Keratinocyte (primary cell): ENCODE data around the gene SETD2. TPM values are rescaled to one million over a fixed set of nuclear protein-coding genes. Genes with fewer than 3 reads are reported as not detected.

Experiments used
- DNase-seq: peaks from one replicate; pipeline ENCODE4 v3.0.0-alpha.2; 2011; ENCODE audit warnings: low read depth, missing footprints, low spot score
- FAIRE-seq: peaks from 2 replicates; lab custom pipeline; 2011; peaks lifted over from hg19 to GRCh38; lab: Jason Lieb, UNC
- H2AFZ ChIP-seq: 2 replicates; pipeline ENCODE4 v1.6.0; 2012; ENCODE audit warnings: low read length, control low read depth, inconsistent platforms; ENCODE audit not compliant: control insufficient read depth
- H3K27ac ChIP-seq: 2 replicates; pipeline ENCODE4 v1.5.1; 2011; ENCODE audit warnings: low read length; ENCODE audit not compliant: control insufficient read depth, insufficient read depth
- H3K27me3 ChIP-seq: 3 replicates; pipeline ENCODE4 v1.6.0; 2011; ENCODE audit warnings: low read length; ENCODE audit not compliant: control insufficient read depth, insufficient read depth; ENCODE audit errors: extremely low read depth
- H3K36me3 ChIP-seq, 2 experiments: 2 replicates in 1 of 2; 3 replicates in 1 of 2; pipeline ENCODE4 v1.5.1; 2011; ENCODE audit warnings: low read length in 2 of 2, mild to moderate bottlenecking in 1 of 2; ENCODE audit not compliant: control insufficient read depth in 2 of 2, insufficient read depth in 2 of 2; ENCODE audit errors: extremely low read depth in 1 of 2
- H3K4me1 ChIP-seq: 3 replicates; pipeline ENCODE4 v1.5.1; 2011; ENCODE audit warnings: low read length; ENCODE audit not compliant: control insufficient read depth, insufficient read depth; ENCODE audit errors: extremely low read depth
- H3K4me2 ChIP-seq: 3 replicates; pipeline ENCODE4 v1.6.0; 2011; ENCODE audit warnings: low read depth, low read length; ENCODE audit not compliant: control insufficient read depth, insufficient read depth; ENCODE audit errors: extremely low read depth
- H3K4me3 ChIP-seq, 3 experiments: fragments of 200-600 bp in 1 of 3; sonication (generic) in 1 of 3; 2 replicates in 2 of 3; 3 replicates in 1 of 3; pipeline ENCODE4 v1.5.1; 2011 to 2016; ENCODE audit warnings: low read length in 3 of 3, mild to moderate bottlenecking in 3 of 3, control low read depth in 2 of 3, inconsistent platforms in 1 of 3, low read depth in 1 of 3, mixed read lengths in 1 of 3, mixed run types in 1 of 3, moderate library complexity in 1 of 3; ENCODE audit not compliant: control insufficient read depth in 2 of 3, insufficient read depth in 2 of 3; ENCODE audit errors: extremely low read depth in 1 of 3
- H3K79me2 ChIP-seq: 2 replicates; pipeline ENCODE4 v1.6.0; 2012; ENCODE audit warnings: low read length; ENCODE audit not compliant: control insufficient read depth, insufficient read depth
- H3K9ac ChIP-seq: 3 replicates; pipeline ENCODE4 v1.6.0; 2011; ENCODE audit warnings: low read length; ENCODE audit not compliant: control insufficient read depth, insufficient read depth; ENCODE audit errors: extremely low read depth
- H3K9me1 ChIP-seq: 3 replicates; pipeline ENCODE4 v1.6.0; 2011; ENCODE audit warnings: low read length; ENCODE audit not compliant: control insufficient read depth, insufficient read depth; ENCODE audit errors: extremely low read depth
- H3K9me3 ChIP-seq: 2 replicates; pipeline ENCODE4 v1.5.1; 2012; ENCODE audit warnings: low read depth, low read length; ENCODE audit not compliant: control insufficient read depth
- H4K20me1 ChIP-seq: 3 replicates; pipeline ENCODE4 v1.6.0; 2011; ENCODE audit warnings: low read length; ENCODE audit not compliant: control insufficient read depth, insufficient read depth; ENCODE audit errors: extremely low read depth
- EZH2 ChIP-seq: IDR thresholded peaks from one replicate; pipeline ENCODE4 v1.6.1; 2012; ENCODE audit warnings: inconsistent platforms, mild to moderate bottlenecking, low read length, moderate library complexity
- dilution Hi-C: fragments of 300-500 bp; cut with MboI; formaldehyde crosslinking; loops from one replicate; pipeline ENCODE4 v1.7.0; 2020; ENCODE audit warnings: low sequenced_read_pairs; ENCODE audit not compliant: extremely low pct_ligation_motif_present
- polyA plus RNA-seq, 5 experiments: library from polyadenylated mRNA; depleted of rRNA in 3 of 5; stranded (reverse) in 3 of 5; stranded (forward) in 1 of 5; unstranded in 1 of 5; fragments of >200 nt; gene quantifications; 1 replicate in 1 of 5; 2 replicates in 3 of 5; 3 replicates in 1 of 5; pipeline versions ENCODE4 v1.2.1 to v1.2.3, GENCODE V29; 2011 to 2012; ENCODE audit warnings: missing spikeins in 2 of 5, low read depth in 1 of 5, low replicate concordance in 1 of 5
- TF ChIP-seq, protein P1 (sequence below), 3 experiments: IDR thresholded peaks in 1 of 3; conservative IDR thresholded peaks in 1 of 3; optimal IDR thresholded peaks in 1 of 3; 2 replicates in 2 of 3; 3 replicates in 1 of 3; pipeline versions ENCODE3 to v1.5.1; 2011; ENCODE audit warnings: low read length in 3 of 3, mild to moderate bottlenecking in 3 of 3, moderate library complexity in 2 of 3, control low read depth in 1 of 3, inconsistent platforms in 1 of 3; ENCODE audit not compliant: insufficient read depth in 2 of 3; ENCODE audit errors: extremely low read depth in 1 of 3

SETD2 gene
- polyA plus RNA-seq, 1 donor (not counting 4 experiments of a cell fraction or from before 2014, with no cell fraction given) = 23.3 TPM

DNA sequence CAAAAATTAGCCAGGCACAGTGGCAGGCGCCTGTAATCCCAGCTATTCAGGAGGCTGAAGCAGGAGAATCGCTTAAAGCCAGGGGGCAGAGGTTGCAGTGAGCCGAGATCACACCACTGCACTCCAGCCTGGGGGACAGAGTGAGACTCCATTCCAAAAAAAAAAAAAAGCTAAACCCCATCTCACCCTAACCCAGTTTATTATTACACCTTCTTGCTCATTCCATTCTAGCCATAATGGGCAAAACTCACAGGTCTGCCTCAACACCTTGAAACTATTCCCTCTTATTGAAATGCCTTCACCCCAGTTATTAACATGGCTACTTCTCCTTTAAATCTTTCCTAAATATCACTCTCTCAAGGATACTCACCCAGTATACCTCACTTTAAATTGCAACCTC, 4.1 kb downstream of the SETD2 start:
- no peak for FAIRE-seq
- H2AFZ ChIP-seq = no peak overlapping the region
- peaks cover 0 to 6% of the 10 kb centered on the region in 2 experiments for H3K36me3 ChIP-seq
- peaks cover 19% of the 10 kb centered on the region for H3K4me1 ChIP-seq
- no peak for DNase-seq
- TF ChIP-seq, protein P1, sequence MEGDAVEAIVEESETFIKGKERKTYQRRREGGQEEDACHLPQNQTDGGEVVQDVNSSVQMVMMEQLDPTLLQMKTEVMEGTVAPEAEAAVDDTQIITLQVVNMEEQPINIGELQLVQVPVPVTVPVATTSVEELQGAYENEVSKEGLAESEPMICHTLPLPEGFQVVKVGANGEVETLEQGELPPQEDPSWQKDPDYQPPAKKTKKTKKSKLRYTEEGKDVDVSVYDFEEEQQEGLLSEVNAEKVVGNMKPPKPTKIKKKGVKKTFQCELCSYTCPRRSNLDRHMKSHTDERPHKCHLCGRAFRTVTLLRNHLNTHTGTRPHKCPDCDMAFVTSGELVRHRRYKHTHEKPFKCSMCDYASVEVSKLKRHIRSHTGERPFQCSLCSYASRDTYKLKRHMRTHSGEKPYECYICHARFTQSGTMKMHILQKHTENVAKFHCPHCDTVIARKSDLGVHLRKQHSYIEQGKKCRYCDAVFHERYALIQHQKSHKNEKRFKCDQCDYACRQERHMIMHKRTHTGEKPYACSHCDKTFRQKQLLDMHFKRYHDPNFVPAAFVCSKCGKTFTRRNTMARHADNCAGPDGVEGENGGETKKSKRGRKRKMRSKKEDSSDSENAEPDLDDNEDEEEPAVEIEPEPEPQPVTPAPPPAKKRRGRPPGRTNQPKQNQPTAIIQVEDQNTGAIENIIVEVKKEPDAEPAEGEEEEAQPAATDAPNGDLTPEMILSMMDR (optimal IDR thresholded peaks at IDR 0.05 in 1 of 3, IDR thresholded peaks at IDR 0.05 in 1 of 3, conservative IDR thresholded peaks at IDR 0.05 in 1 of 3; ENCODE audit: extremely low read depth in 1 of 3, insufficient read depth in 2 of 3, low read length in 3 of 3) = no peak
- TF ChIP-seq EZH2 = no peak
- H3K9ac ChIP-seq = no peak overlapping the region
- no peaks in the 10 kb centered on the region for H3K27me3 ChIP-seq
- no peak overlapping the region for H3K27ac ChIP-seq
- dilution Hi-C loops = no loop called here
- no peak overlapping the region for H3K4me3 ChIP-seq
- no peak overlapping the region for H3K4me2 ChIP-seq
- H3K79me2 ChIP-seq = peaks cover 95% of the 10 kb centered on the region
- no peaks in the 10 kb centered on the region for H3K9me3 ChIP-seq
- H4K20me1 ChIP-seq = peaks cover 18% of the 10 kb centered on the region
- H3K9me1 ChIP-seq = peaks cover 5% of the 10 kb centered on the region

DNA sequence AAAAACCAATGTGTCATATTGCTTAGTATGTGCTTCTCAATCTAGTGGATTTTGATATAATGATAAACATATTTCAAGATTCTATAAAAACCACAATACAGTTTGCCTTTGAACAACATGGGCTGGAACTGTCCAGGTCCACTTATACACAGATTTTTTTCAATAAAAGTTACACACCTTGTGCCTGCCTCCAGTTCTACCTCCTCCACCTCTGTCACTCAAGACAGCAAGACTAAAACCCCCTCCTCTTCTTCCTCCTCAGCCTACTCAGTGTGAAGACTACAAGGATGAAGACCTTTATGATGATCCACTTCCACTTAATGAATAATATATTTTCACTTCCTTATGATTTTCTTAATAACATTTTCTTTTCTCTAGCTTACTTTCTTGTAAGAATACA, 5.7 kb downstream of the SETD2 start:
- peaks cover 99% of the 10 kb centered on the region for H3K79me2 ChIP-seq
- no peak overlapping the region for H3K9ac ChIP-seq
- DNase-seq = no peak
- no peak overlapping the region for H3K4me3 ChIP-seq
- H4K20me1 ChIP-seq = peaks cover 20% of the 10 kb centered on the region
- no peak overlapping the region for H3K4me2 ChIP-seq
- no peaks in the 10 kb centered on the region for H3K9me3 ChIP-seq
- no peaks in the 10 kb centered on the region for H3K27me3 ChIP-seq
- dilution Hi-C loops = no loop called here
- no peak overlapping the region for H3K27ac ChIP-seq
- peaks cover 0 to 6% of the 10 kb centered on the region in 2 experiments for H3K36me3 ChIP-seq
- H2AFZ ChIP-seq = no peak overlapping the region
- TF ChIP-seq, protein P1 (optimal IDR thresholded peaks at IDR 0.05 in 1 of 3, IDR thresholded peaks at IDR 0.05 in 1 of 3, conservative IDR thresholded peaks at IDR 0.05 in 1 of 3; ENCODE audit: extremely low read depth in 1 of 3, insufficient read depth in 2 of 3, low read length in 3 of 3) = no peak
- TF ChIP-seq EZH2 = no peak
- no peak for FAIRE-seq
- H3K9me1 ChIP-seq = peaks cover 5% of the 10 kb centered on the region
- H3K4me1 ChIP-seq = peaks cover 19% of the 10 kb centered on the region
